GM23338 (cell line): ENCODE results near the gene SARNP. TPM values are rescaled to one million over a fixed set of nuclear protein-coding genes. Genes with fewer than 3 reads are reported as not detected.

Experiments used
- ATAC-seq: fragments of 200-7000 bp; cut with Tn5 transposase; 3 replicates; pipeline ENCODE4 v1.9.1; 2020
- DNase-seq: peaks from one replicate; pipeline ENCODE4 v3.0.0-alpha.2; 2015; ENCODE audit warnings: low spot score
- H2AFZ ChIP-seq: fragments of 200-600 bp; sonication (generic); 2 replicates; pipeline ENCODE4 v1.8.0; 2016; ENCODE audit warnings: antibody characterized with exemption, mild to moderate bottlenecking, moderate library complexity
- H3F3A ChIP-seq: fragments of 200-600 bp; sonication (generic); replicated peaks from 2 replicates; pipeline ENCODE4 v1.8.0; 2017; ENCODE audit warnings: antibody characterized with exemption, mixed run types, low read depth
- H3K27ac ChIP-seq: fragments of 200-600 bp; sonication (generic); 2 replicates; pipeline ENCODE4 v1.6.1; 2016; ENCODE audit warnings: low read depth
- H3K27me3 ChIP-seq: fragments of 200-600 bp; sonication (generic); 2 replicates; pipeline ENCODE4 v1.8.0; 2016; ENCODE audit warnings: mild to moderate bottlenecking, mixed run types, moderate library complexity; ENCODE audit not compliant: insufficient read depth
- H3K36me3 ChIP-seq: fragments of 200-600 bp; sonication (generic); 2 replicates; pipeline ENCODE4 v1.8.0; 2016; ENCODE audit warnings: mild to moderate bottlenecking; ENCODE audit not compliant: insufficient read depth
- H3K4me1 ChIP-seq: fragments of 200-600 bp; sonication (generic); 2 replicates; pipeline ENCODE4 v1.8.0; 2016; ENCODE audit warnings: mild to moderate bottlenecking, moderate library complexity; ENCODE audit not compliant: insufficient read depth
- H3K4me2 ChIP-seq: fragments of 200-600 bp; sonication (generic); 2 replicates; pipeline ENCODE4 v1.7.1; 2017; ENCODE audit warnings: mixed run types
- H3K4me3 ChIP-seq: fragments of 200-600 bp; sonication (generic); 2 replicates; pipeline ENCODE4 v1.6.1; 2016; ENCODE audit warnings: mixed run types
- H3K79me2 ChIP-seq: fragments of 200-600 bp; sonication (generic); replicated peaks from 2 replicates; pipeline ENCODE4 v1.8.0; 2017; ENCODE audit warnings: mild to moderate bottlenecking; ENCODE audit not compliant: insufficient read depth
- H3K9me2 ChIP-seq: fragments of 200-600 bp; sonication (generic); 2 replicates; pipeline ENCODE4 v1.8.0; 2017; ENCODE audit not compliant: insufficient read depth
- H4K20me1 ChIP-seq: fragments of 200-600 bp; sonication (generic); replicated peaks from 2 replicates; pipeline ENCODE4 v1.8.0; 2017; ENCODE audit warnings: mild to moderate bottlenecking; ENCODE audit not compliant: insufficient read depth
- H3K27ac Mint-ChIP-seq: 2 replicates; pipeline ENCODE4 v1.8.0; 2020; ENCODE audit warnings: inconsistent platforms, mild to moderate bottlenecking, moderate library complexity, mixed read lengths
- H3K27me3 Mint-ChIP-seq: 3 replicates; pipeline ENCODE4 v1.8.0; 2022; ENCODE audit warnings: low read depth, mild to moderate bottlenecking, moderate library complexity, mixed read lengths, inconsistent platforms; ENCODE audit not compliant: insufficient read depth, poor library complexity
- H3K36me3 Mint-ChIP-seq: 3 replicates; pipeline ENCODE4 v1.8.0; 2021; ENCODE audit warnings: low read depth, mild to moderate bottlenecking, inconsistent platforms, moderate library complexity, mixed read lengths
- H3K4me1 Mint-ChIP-seq: 3 replicates; pipeline ENCODE4 v1.8.0; 2020; ENCODE audit warnings: mild to moderate bottlenecking, inconsistent platforms, mixed read lengths
- H3K4me3 Mint-ChIP-seq: 3 replicates; pipeline ENCODE4 v1.8.0; 2021; ENCODE audit warnings: moderate library complexity, mild to moderate bottlenecking, inconsistent platforms, mixed read lengths
- H3K9me3 Mint-ChIP-seq: 3 replicates; pipeline ENCODE4 v1.8.0; 2020; ENCODE audit warnings: moderate library complexity, mild to moderate bottlenecking, inconsistent platforms, mixed read lengths
- REST ChIP-seq: IDR thresholded peaks from one replicate; pipeline ENCODE4 v1.6.1; 2018; ENCODE audit warnings: antibody characterized with exemption; ENCODE audit not compliant: unreplicated experiment
- ZNF462 ChIP-seq: fragments of 250-450 bp; sonication (Bioruptor Pico); IDR thresholded peaks from 2 replicates; pipeline ENCODE4 v1.5.0; 2020; ENCODE audit warnings: mild to moderate bottlenecking, moderate library complexity
- polyA plus RNA-seq: library from polyadenylated mRNA; unstranded; fragments of >200 nt; fragmentation: Nextera tagmentation; extraction: Ambion mirVana; gene quantifications from 2 replicates; pipeline ENCODE4 v1.2.1, GENCODE V29; 2016
- total RNA-seq: library from RNA; depleted of rRNA; stranded (reverse); fragments of >200 nt; shearing (Covaris generic); gene quantifications from 2 replicates; pipeline ENCODE4 v1.2.3, GENCODE V29; 2014

SARNP gene
- total and polyA plus RNA-seq, 2 experiments from 2014 or later = 96.0 to 313 TPM

- Histone ChIP-seq H3K27me3 (no peaks in the 10 kb centered on the region), H2AFZ (peak overlapping the region; percentile 99), H3K79me2 (no peaks in the 10 kb centered on the region), H4K20me1 (no peaks in the 10 kb centered on the region), H3K4me3 (peak overlapping the region; percentile 61), H3K4me2 (peak overlapping the region; percentile 90), H3K27ac (peak overlapping the region; percentile 89), H3F3A (no peaks in the 10 kb centered on the region), H3K36me3 (no peaks in the 10 kb centered on the region), H3K4me1 (peaks cover 6% of the 10 kb centered on the region; the same call in 1 of the 2 replicates), H3K9me2 (no peaks in the 10 kb centered on the region)
- no peak for TF ChIP-seq ZNF462 (CRISPR knock-in tag)
- no peak for DNase-seq
- Mint-ChIP-seq H3K36me3 (no peaks in the 10 kb centered on the region), H3K4me1 (peaks cover 29% of the 10 kb centered on the region), H3K9me3 (no peaks in the 10 kb centered on the region; the same call in 2 of the 3 replicates), H3K27me3 (peaks cover 14% of the 10 kb centered on the region), H3K27ac (peak overlapping the region; percentile 96), H3K4me3 (peak overlapping the region; percentile 83)
- ATAC-seq = peak; percentile 39
Observed at GRCh38 chr12:55737581-55738122, 79.9 kb downstream of the SARNP start.

GRCh38 chr12:55736780-55737580, 80.5 kb downstream of the SARNP start:
- Histone ChIP-seq H3K4me1 (peaks cover 12% of the 10 kb centered on the region; the same call in 1 of the 2 replicates), H3K4me2 (peak overlapping the region; percentile 90; the same call in 1 of the 2 replicates), H3F3A (no peaks in the 10 kb centered on the region), H2AFZ (0 out of 2 replicates have a peak overlapping the region, but pooled peaks have one; percentile 99), H3K27ac (no peak overlapping the region; the same call in 1 of the 2 replicates), H3K4me3 (peak overlapping the region; percentile 61; the same call in 1 of the 2 replicates), H4K20me1 (no peaks in the 10 kb centered on the region), H3K79me2 (no peaks in the 10 kb centered on the region), H3K36me3 (no peaks in the 10 kb centered on the region), H3K27me3 (no peaks in the 10 kb centered on the region), H3K9me2 (no peaks in the 10 kb centered on the region)
- peak; percentile 98 for DNase-seq
- Mint-ChIP-seq H3K27ac (peak overlapping the region; percentile 96), H3K4me1 (peaks cover 28% of the 10 kb centered on the region), H3K4me3 (peak overlapping the region; percentile 83), H3K27me3 (peaks cover 12% of the 10 kb centered on the region), H3K36me3 (no peaks in the 10 kb centered on the region), H3K9me3 (no peaks in the 10 kb centered on the region; the same call in 2 of the 3 replicates)
- peak; percentile 82 for ATAC-seq
- TF ChIP-seq REST = no peak
